DOHH2 (cell line): ENCODE results near the gene CYB561.

Experiments used
- H3F3A ChIP-seq: fragments of 200-600 bp; sonication (generic), shearing (Covaris generic); 2 replicates; pipeline ENCODE4 v1.6.0; 2016; ENCODE audit warnings: antibody characterized with exemption, mild to moderate bottlenecking; ENCODE audit not compliant: control insufficient read depth, insufficient read depth
- H3K27ac ChIP-seq: fragments of 200-600 bp; sonication (generic); 2 replicates; pipeline ENCODE4 v1.5.1; 2014; ENCODE audit warnings: low read depth, mild to moderate bottlenecking, low read length, moderate library complexity
- H3K27me3 ChIP-seq: fragments of 200-600 bp; sonication (generic); 2 replicates; pipeline ENCODE4 v1.6.1; 2014; ENCODE audit warnings: mild to moderate bottlenecking, low read length, mixed read lengths; ENCODE audit not compliant: control insufficient read depth
- H3K36me3 ChIP-seq: fragments of 200-600 bp; sonication (generic); 2 replicates; pipeline ENCODE4 v1.6.1; 2014; ENCODE audit warnings: mild to moderate bottlenecking, low read length, moderate library complexity, mixed read lengths; ENCODE audit not compliant: control insufficient read depth
- H3K4me1 ChIP-seq: fragments of 200-600 bp; sonication (generic); 2 replicates; pipeline ENCODE4 v1.6.1; 2014; ENCODE audit warnings: mild to moderate bottlenecking, low read length, mixed read lengths; ENCODE audit not compliant: control insufficient read depth
- H3K4me2 ChIP-seq: fragments of 200-600 bp; sonication (generic); 2 replicates; pipeline ENCODE4 v1.6.0; 2014; ENCODE audit warnings: mild to moderate bottlenecking, low read length, moderate library complexity
- H3K4me3 ChIP-seq: fragments of 200-600 bp; sonication (generic); 2 replicates; pipeline ENCODE4 v1.5.1; 2014; ENCODE audit warnings: mild to moderate bottlenecking, low read length, mixed read lengths
- H3K79me2 ChIP-seq: fragments of 200-600 bp; sonication (generic); 2 replicates; pipeline ENCODE4 v1.6.1; 2014; ENCODE audit warnings: mild to moderate bottlenecking, low read length, mixed read lengths; ENCODE audit not compliant: control insufficient read depth
- H3K9me2 ChIP-seq: fragments of 200-600 bp; sonication (generic); replicated peaks from 2 replicates; pipeline ENCODE4 v1.6.1; 2014; ENCODE audit warnings: mild to moderate bottlenecking, low read length, mixed read lengths; ENCODE audit not compliant: control insufficient read depth
- H3K9me3 ChIP-seq: fragments of 200-600 bp; sonication (generic); 2 replicates; pipeline ENCODE4 v1.6.1; 2014; ENCODE audit warnings: antibody characterized with exemption, low read length, mixed read lengths; ENCODE audit not compliant: control insufficient read depth, insufficient read depth
- H4K20me1 ChIP-seq: fragments of 200-600 bp; sonication (generic); 2 replicates; pipeline ENCODE4 v1.6.0; 2014; ENCODE audit warnings: low read depth, mild to moderate bottlenecking, antibody characterized with exemption, low read length, moderate library complexity; ENCODE audit not compliant: control insufficient read depth, insufficient read depth
- EZH2phosphoT487 ChIP-seq: fragments of 200-600 bp; sonication (generic); IDR thresholded peaks from 2 replicates; pipeline ENCODE4 v1.6.1; 2017; ENCODE audit warnings: borderline replicate concordance, mild to moderate bottlenecking, antibody characterized with exemption, low read length, moderate library complexity, mixed read lengths
- TF ChIP-seq, protein P1 (sequence below): fragments of 200-600 bp; sonication (generic); IDR thresholded peaks from one replicate; pipeline ENCODE4 v1.5.1; 2014; ENCODE audit warnings: antibody characterized with exemption, mild to moderate bottlenecking, low read depth, low read length; ENCODE audit not compliant: poor library complexity, severe bottlenecking

Gene CYB561

DNA sequence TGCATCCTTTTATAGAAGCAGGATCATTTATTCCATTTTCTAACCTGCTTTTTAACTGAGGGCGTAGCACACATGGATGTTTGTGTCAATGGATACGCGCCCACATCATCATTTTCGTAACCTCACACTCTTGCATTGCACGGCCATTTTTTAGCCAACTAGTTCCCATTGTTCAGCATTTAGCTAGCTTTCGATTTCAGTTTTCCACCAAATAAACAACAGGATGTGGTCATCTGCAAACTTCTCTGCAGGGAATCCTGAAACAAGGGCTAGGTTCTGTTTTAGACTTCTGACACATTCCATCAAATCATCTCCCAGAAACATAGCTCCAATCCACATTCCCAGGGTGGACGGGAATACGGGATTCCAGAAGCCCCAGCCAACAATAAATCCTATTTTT, 6.4 kb downstream of the CYB561 start:
- Histone ChIP-seq H4K20me1 (no peaks in the 10 kb centered on the region), H3K4me2 (no peak overlapping the region), H3K9me3 (no peaks in the 10 kb centered on the region), H3F3A (no peaks in the 10 kb centered on the region), H3K9me2 (no peaks in the 10 kb centered on the region), H3K79me2 (no peaks in the 10 kb centered on the region), H3K27me3 (peaks cover 9% of the 10 kb centered on the region), H3K4me3 (no peak overlapping the region), H3K4me1 (peaks cover 13% of the 10 kb centered on the region), H3K36me3 (no peaks in the 10 kb centered on the region), H3K27ac (no peak overlapping the region)
- no peak for TF ChIP-seq EZH2phosphoT487
- TF ChIP-seq, protein P1, sequence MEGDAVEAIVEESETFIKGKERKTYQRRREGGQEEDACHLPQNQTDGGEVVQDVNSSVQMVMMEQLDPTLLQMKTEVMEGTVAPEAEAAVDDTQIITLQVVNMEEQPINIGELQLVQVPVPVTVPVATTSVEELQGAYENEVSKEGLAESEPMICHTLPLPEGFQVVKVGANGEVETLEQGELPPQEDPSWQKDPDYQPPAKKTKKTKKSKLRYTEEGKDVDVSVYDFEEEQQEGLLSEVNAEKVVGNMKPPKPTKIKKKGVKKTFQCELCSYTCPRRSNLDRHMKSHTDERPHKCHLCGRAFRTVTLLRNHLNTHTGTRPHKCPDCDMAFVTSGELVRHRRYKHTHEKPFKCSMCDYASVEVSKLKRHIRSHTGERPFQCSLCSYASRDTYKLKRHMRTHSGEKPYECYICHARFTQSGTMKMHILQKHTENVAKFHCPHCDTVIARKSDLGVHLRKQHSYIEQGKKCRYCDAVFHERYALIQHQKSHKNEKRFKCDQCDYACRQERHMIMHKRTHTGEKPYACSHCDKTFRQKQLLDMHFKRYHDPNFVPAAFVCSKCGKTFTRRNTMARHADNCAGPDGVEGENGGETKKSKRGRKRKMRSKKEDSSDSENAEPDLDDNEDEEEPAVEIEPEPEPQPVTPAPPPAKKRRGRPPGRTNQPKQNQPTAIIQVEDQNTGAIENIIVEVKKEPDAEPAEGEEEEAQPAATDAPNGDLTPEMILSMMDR, result no peak

DNA sequence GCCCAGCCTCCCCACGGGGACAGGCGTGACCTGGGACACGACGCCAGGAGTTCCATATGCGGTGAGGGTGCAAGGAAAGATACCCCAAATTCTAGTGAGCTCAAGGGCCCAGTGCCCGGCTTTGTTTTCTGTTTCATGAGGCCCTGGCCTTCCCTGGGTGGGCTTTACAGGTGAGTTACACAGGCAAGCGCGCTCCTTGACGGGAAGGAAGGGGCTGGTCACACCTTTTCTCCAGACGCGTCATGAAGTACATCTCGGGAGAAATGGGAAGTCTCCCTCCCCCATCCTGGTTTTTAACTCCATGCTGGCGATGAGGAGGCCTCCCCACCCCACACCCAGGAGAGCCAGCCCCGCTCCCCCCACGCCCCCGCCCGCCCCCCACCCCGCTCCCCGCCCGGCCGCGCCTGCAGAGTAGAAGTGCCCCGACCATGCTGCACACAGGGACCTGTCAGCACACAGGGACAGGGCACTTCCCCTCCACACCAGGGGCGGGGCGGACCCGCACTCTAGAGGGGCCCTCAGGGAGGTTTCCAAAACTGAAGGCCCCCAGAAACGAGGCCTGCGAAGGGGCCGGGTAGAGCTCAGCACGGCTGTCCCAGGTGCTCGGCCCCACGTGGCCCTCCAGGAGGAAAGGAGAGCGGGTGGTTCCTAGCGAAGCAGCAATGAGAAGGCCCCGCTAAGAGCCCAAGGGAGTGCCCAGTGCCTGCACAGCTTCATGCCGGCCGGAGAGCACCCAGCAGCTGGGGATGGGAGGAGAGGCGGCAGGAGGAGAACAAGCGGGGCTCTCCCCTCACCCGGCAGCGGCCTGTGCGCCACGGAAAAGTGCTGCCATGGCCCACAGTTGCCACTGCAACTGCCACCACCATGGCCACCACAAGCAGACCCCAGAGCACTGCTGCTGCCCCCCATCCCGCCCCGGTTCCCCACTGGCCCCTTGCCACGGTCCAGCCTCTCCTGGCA, 7.7 kb downstream of the CYB561 start:
- no peaks in the 10 kb centered on the region for H3K79me2 ChIP-seq
- peaks cover 2% of the 10 kb centered on the region; the same call in 1 of the 2 replicates for H3K27me3 ChIP-seq
- no peak overlapping the region for H3K27ac ChIP-seq
- peaks cover 13% of the 10 kb centered on the region for H3K4me1 ChIP-seq
- no peaks in the 10 kb centered on the region for H3F3A ChIP-seq
- no peak overlapping the region for H3K4me3 ChIP-seq
- no peaks in the 10 kb centered on the region for H3K9me2 ChIP-seq
- TF ChIP-seq EZH2phosphoT487, result no peak
- TF ChIP-seq, protein P1, result no peak
- no peaks in the 10 kb centered on the region for H3K36me3 ChIP-seq
- H3K9me3 ChIP-seq, result no peaks in the 10 kb centered on the region
- H4K20me1 ChIP-seq, result no peaks in the 10 kb centered on the region
- H3K4me2 ChIP-seq, result no peak overlapping the region

DNA sequence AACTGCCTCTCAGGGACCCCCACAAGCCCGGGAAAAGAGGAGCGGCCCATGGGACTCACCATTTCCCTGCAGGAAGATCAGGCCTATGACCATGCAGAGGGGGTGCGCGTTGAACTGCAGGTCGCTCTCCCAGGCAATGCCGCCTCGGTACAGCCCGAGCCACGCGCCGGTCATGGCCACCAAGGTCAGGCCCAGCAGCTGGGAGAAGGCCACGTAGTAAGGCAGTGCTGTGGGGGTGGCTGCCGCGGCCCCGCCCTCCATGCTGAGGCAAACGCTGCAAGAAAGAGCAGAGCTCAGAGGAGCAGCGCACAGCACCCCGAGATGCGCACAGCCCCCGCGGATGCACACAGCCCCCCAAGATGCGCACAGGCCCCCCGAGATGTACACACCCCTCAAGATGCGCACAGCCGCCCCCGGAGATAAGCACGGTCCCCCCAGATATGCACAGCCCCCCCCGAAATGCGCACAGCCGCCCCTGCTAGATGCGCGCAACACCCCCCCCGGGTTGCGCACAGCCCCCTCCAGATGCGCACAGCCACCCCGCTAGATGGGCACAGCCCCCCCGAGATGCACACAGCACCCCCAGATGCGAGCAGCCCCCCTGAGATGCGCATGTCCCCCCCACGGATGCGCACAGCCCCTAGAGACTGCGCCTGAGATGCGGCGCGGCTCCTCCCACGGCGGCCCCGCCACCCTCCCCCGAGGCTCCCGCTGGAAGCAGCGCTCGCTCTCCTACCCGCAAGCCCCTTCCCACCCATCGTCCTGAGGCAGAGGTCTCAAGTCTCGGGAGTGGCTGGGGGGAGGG, 8.6 kb downstream of the CYB561 start:
- no peaks in the 10 kb centered on the region for H3F3A ChIP-seq
- no peak overlapping the region for H3K27ac ChIP-seq
- TF ChIP-seq, protein P1, result no peak
- TF ChIP-seq EZH2phosphoT487, result no peak
- H3K27me3 ChIP-seq, result no peaks in the 10 kb centered on the region
- no peaks in the 10 kb centered on the region for H3K36me3 ChIP-seq
- no peaks in the 10 kb centered on the region for H3K79me2 ChIP-seq
- no peaks in the 10 kb centered on the region for H4K20me1 ChIP-seq
- no peaks in the 10 kb centered on the region for H3K9me3 ChIP-seq
- H3K4me2 ChIP-seq, result no peak overlapping the region
- peaks cover 13% of the 10 kb centered on the region for H3K4me1 ChIP-seq
- no peak overlapping the region for H3K4me3 ChIP-seq
- H3K9me2 ChIP-seq, result no peaks in the 10 kb centered on the region
